ENCODE data around the gene CDH24. TPM values are rescaled to one million over a fixed set of nuclear protein-coding genes. Genes with fewer than 3 reads are reported as not detected.
A peak's percentile ranks its signal among the peaks of the same experiment; 100 is the strongest.

CDH24 gene
- total and polyA plus RNA-seq, 9 of the 15 experiments (the other 6 are each of a cell fraction or from before 2014, with no cell fraction given): 0.04 to 16.2 (median 4.9) TPM

- TF ChIP-seq NKRF (IDR thresholded peaks at IDR 0.05; ENCODE audit: borderline replicate concordance): no peak
- no peak for TF ChIP-seq KLF13 (tag; IDR thresholded peaks at IDR 0.05; ENCODE audit: borderline replicate concordance, low read depth)
- 0 out of 2 replicates have a peak, but pooled peaks have one; percentile 44 for TF ChIP-seq SP1 (CRISPR knock-in tag; IDR thresholded peaks at IDR 0.05)
- no peak for TF ChIP-seq SNAPC5 (CRISPR knock-in tag; IDR thresholded peaks at IDR 0.05)
- no peak for TF ChIP-seq FOXA3 (CRISPR knock-in tag; conservative IDR thresholded peaks at IDR 0.05 in 1 of 2, IDR thresholded peaks at IDR 0.05 in 1 of 2)
- no peak for TF ChIP-seq MECOM (CRISPR knock-in tag; IDR thresholded peaks at IDR 0.05)
- no peak for TF ChIP-seq ASH1L (IDR thresholded peaks at IDR 0.05; ENCODE audit: borderline replicate concordance, low read depth, partially characterized antibody)
- peak; percentile 91 for TF ChIP-seq ZNF592 (IDR thresholded peaks at IDR 0.05)
- TF ChIP-seq RAD21 (CRISPR knock-in tag; conservative IDR thresholded peaks at IDR 0.05 in 1 of 2, IDR thresholded peaks at IDR 0.05 in 1 of 2): peak; percentile 84 to 91
- no peak for TF ChIP-seq ZNF780A (CRISPR knock-in tag; IDR thresholded peaks at IDR 0.05)
- peak; percentile 81; the same call in 1 of the 2 replicates for TF ChIP-seq REST (IDR thresholded peaks at IDR 0.05; ENCODE audit: borderline replicate concordance)
- no peak for TF ChIP-seq REST (CRISPR knock-in tag; IDR thresholded peaks at IDR 0.05; ENCODE audit: low read depth)
These were observed 11.6 kb upstream of the CDH24 start (continued) for GRCh38 chr14:23068789-23069412.
